Hematopoietic multipotent progenitor cell treated with erythropoietin and hydrocortisone succinate and interleukin-3 and kit ligand, for 8 days (in vitro differentiated cells): Measurements from ENCODE around the gene SH2D4B.
A peak's percentile ranks its signal among the peaks of the same experiment; 100 is the strongest.

Source experiments
- DNase-seq: peaks from one replicate; pipeline ENCODE4 v3.0.0-alpha.2; 2015

The SH2D4B gene

GRCh38 chr10:80596391-80597257 is 58.9 kb downstream of the SH2D4B start:
- peak; percentile 63 for DNase-seq

GRCh38 chr10:80598084-80598798 is 60.5 kb downstream of the SH2D4B start:
- DNase-seq: no peak

- DNase-seq: no peak
Observed at GRCh38 chr10:80598951-80599350, 61.2 kb downstream of the SH2D4B start.

GRCh38 chr10:80599424-80599847 is 61.7 kb downstream of the SH2D4B start:
- peak; percentile 76 for DNase-seq

GRCh38 chr10:80600256-80600655 is 62.6 kb downstream of the SH2D4B start:
- no peak for DNase-seq

GRCh38 chr10:80602881-80603280 is 65.2 kb downstream of the SH2D4B start:
- DNase-seq: no peak

- DNase-seq: no peak
Observed at GRCh38 chr10:80603516-80603915, 65.8 kb downstream of the SH2D4B start.

- DNase-seq: no peak
Observed at GRCh38 chr10:80608706-80609105, 71.0 kb downstream of the SH2D4B start.

- no peak for DNase-seq
Observed at GRCh38 chr10:80609331-80609730, 71.6 kb downstream of the SH2D4B start.

GRCh38 chr10:80611481-80612185 is 73.9 kb downstream of the SH2D4B start:
- DNase-seq: no peak

- DNase-seq: no peak
Observed at GRCh38 chr10:80612261-80612660, 74.6 kb downstream of the SH2D4B start.

- DNase-seq: no peak
Observed at GRCh38 chr10:80613466-80614170, 75.9 kb downstream of the SH2D4B start.

- DNase-seq: no peak
Observed at GRCh38 chr10:80614576-80615416, 77.1 kb downstream of the SH2D4B start.

GRCh38 chr10:80617807-80618206 is 80.1 kb downstream of the SH2D4B start:
- no peak for DNase-seq

- DNase-seq: no peak
Observed at GRCh38 chr10:80619036-80619435, 81.3 kb downstream of the SH2D4B start.

GRCh38 chr10:80622153-80622552 is 84.5 kb downstream of the SH2D4B start:
- no peak for DNase-seq

GRCh38 chr10:80630324-80630723 is 92.6 kb downstream of the SH2D4B start:
- DNase-seq: no peak

GRCh38 chr10:80632742-80633141 is 95.0 kb downstream of the SH2D4B start:
- DNase-seq: no peak

- no peak for DNase-seq
Observed at GRCh38 chr10:80633383-80633860, 95.7 kb downstream of the SH2D4B start.

GRCh38 chr10:80633910-80634309 is 96.2 kb downstream of the SH2D4B start:
- DNase-seq: no peak

GRCh38 chr10:80642661-80643060 is 105.0 kb downstream of the SH2D4B start:
- DNase-seq: no peak

- no peak for DNase-seq
Observed at GRCh38 chr10:80646366-80646765, 108.7 kb downstream of the SH2D4B start.
